Common myeloid progenitor, CD34-positive (primary cell): ENCODE measurements around the gene RPS14.

Experiments
- CTCF ChIA-PET: fragments of 350-600 bp; sonication (Branson Sonifier 250); formaldehyde crosslinking; loops from one replicate; lab custom pipeline; 2021; ENCODE audit warnings: antibody characterized with exemption; lab: Charles Lee
- POLR2A ChIA-PET: fragments of 350-600 bp; sonication (Branson Sonifier 250); formaldehyde crosslinking; loops from one replicate; lab custom pipeline; 2021; ENCODE audit warnings: antibody characterized with exemption; lab: Charles Lee
- DNase-seq, 3 donors: peaks; one replicate each; pipeline versions ENCODE4 v3.0.0 to v3.0.0-alpha.2; 2013
- H3K27ac ChIP-seq, 2 experiments: 1 replicate in 1 of 2; 2 replicates in 1 of 2; pipeline ENCODE4 v1.7.0; 2013; ENCODE audit warnings: inconsistent platforms in 2 of 2, low read length in 2 of 2, mild to moderate bottlenecking in 2 of 2, low read depth in 1 of 2, moderate library complexity in 1 of 2; ENCODE audit not compliant: severe bottlenecking in 2 of 2, insufficient read depth in 1 of 2, poor library complexity in 1 of 2
- H3K27me3 ChIP-seq, 5 experiments: replicated peaks in 2 of 5; 1 replicate in 3 of 5; 2 replicates in 2 of 5; pipeline versions ENCODE4 v1.6.1 to v1.7.0; 2013; ENCODE audit warnings: low read length in 4 of 5, mild to moderate bottlenecking in 2 of 5, moderate library complexity in 2 of 5, inconsistent platforms in 1 of 5; ENCODE audit not compliant: insufficient read depth in 5 of 5, control insufficient read depth in 4 of 5
- H3K36me3 ChIP-seq, 4 experiments: 1 replicate in 2 of 4; 2 replicates in 2 of 4; pipeline versions ENCODE4 v1.6.1 to v1.7.0; 2013; ENCODE audit warnings: low read length in 3 of 4, control low read depth in 1 of 4, mild to moderate bottlenecking in 1 of 4; ENCODE audit not compliant: control insufficient read depth in 4 of 4, insufficient read depth in 4 of 4
- H3K4me1 ChIP-seq, 4 experiments: 1 replicate in 3 of 4; 2 replicates in 1 of 4; pipeline versions ENCODE4 v1.6.1 to v1.7.1; 2013; ENCODE audit warnings: low read length in 3 of 4, mild to moderate bottlenecking in 3 of 4, control low read depth in 1 of 4, inconsistent platforms in 1 of 4, moderate library complexity in 1 of 4; ENCODE audit not compliant: control insufficient read depth in 4 of 4, insufficient read depth in 4 of 4; ENCODE audit errors: control extremely low read depth in 1 of 4
- H3K4me3 ChIP-seq, 7 experiments: 1 replicate in 4 of 7; 2 replicates in 3 of 7; pipeline versions ENCODE4 v1.5.1 to v1.7.0; 2013; ENCODE audit warnings: mild to moderate bottlenecking in 7 of 7, low read length in 6 of 7, moderate library complexity in 6 of 7, inconsistent platforms in 2 of 7, low read depth in 2 of 7, control low read depth in 1 of 7; ENCODE audit not compliant: insufficient read depth in 4 of 7, control insufficient read depth in 1 of 7; ENCODE audit errors: extremely low read depth in 1 of 7
- H3K9me3 ChIP-seq, 5 experiments: 1 replicate in 4 of 5; 2 replicates in 1 of 5; pipeline versions ENCODE4 v1.6.1 to v1.7.1; 2013; ENCODE audit warnings: low read length in 4 of 5, mild to moderate bottlenecking in 2 of 5, inconsistent platforms in 1 of 5, low read depth in 1 of 5, moderate library complexity in 1 of 5; ENCODE audit not compliant: control insufficient read depth in 4 of 5, insufficient read depth in 2 of 5; ENCODE audit errors: control extremely low read depth in 1 of 5
- WGBS: methylation state at CpG from one replicate; pipeline ENCODE4 v1.1.5; 2013; ENCODE audit not compliant: insufficient coverage; 5-methylcytosine and 5-hydroxymethylcytosine counted together

The RPS14 gene

DNA sequence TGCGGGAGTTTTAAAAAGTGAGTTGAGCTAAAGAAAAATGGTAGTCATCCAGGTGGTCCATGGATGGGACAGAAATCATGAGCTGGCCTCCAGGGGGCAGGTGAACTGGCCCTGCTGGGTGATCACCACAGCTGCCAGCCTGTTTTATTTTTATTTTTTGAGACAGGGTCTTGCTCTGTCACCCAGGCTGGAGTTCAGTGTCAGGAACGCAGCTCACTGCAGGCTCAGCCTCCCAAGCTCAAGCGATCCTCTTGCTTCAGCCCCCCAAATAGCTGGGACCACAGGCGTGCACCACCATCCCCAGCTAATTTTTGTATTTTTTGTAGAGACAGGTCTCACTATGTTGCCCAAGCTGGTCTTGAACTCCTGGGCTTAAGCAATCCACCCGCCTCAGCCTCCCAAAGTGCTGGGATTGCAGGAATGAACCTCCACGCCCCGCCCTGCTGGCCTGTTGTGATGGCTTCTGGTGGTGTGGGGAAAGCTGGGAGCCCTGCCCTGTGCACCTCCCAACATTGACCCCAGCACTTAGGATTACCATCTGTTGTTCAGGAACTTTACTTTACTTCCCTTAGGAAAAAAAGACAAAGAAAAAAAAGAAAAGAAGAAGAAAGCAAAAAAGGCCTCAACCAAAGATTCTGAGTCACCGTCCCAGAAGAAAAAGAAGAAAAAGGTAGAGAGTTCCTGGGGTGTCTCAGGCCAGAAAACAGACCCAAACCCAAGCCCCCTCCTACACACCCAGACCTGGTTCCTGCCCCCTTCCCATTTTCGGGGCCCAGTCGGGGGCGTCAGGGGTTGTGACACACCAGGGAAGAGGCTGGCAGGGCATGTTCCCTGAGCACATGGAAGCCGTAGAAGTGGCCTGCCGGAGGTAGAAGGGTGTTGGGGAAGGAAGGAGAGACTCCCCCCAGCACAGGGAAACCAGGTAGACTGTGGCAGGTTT lies 51.5 kb downstream of the RPS14 start:
- DNase-seq = peak in 2 of 3 donors; percentile 61 to 68
- H3K36me3 ChIP-seq = peaks cover 8 to 94% (median 67%) of the 10 kb centered on the region in 4 experiments
- no peak overlapping the region for H3K27ac ChIP-seq
- CTCF ChIA-PET = interaction anchor here (0.6 to 11.0 kb wide), 13 partner anchors 8 to 449 kb away, joined by 3 to 165 read pairs (median 7); partner anchors contain the start of genes CD74 and RPS14
- H3K4me3 ChIP-seq = no peak overlapping the region
- H3K27me3 ChIP-seq = no peaks in the 10 kb centered on the region
- POLR2A ChIA-PET = interaction anchor here (1.0 to 2.3 kb wide), 3 partner anchors 13 to 38 kb away, joined by 3 to 9 read pairs (median 8); no protein-coding TSS in a partner anchor
- 97% methylated on average over 6 of the region's 13 CpGs for WGBS
- peaks cover 0 to 13% (median 8%) of the 10 kb centered on the region in 4 experiments for H3K4me1 ChIP-seq
- H3K9me3 ChIP-seq = no peaks in the 10 kb centered on the region

DNA sequence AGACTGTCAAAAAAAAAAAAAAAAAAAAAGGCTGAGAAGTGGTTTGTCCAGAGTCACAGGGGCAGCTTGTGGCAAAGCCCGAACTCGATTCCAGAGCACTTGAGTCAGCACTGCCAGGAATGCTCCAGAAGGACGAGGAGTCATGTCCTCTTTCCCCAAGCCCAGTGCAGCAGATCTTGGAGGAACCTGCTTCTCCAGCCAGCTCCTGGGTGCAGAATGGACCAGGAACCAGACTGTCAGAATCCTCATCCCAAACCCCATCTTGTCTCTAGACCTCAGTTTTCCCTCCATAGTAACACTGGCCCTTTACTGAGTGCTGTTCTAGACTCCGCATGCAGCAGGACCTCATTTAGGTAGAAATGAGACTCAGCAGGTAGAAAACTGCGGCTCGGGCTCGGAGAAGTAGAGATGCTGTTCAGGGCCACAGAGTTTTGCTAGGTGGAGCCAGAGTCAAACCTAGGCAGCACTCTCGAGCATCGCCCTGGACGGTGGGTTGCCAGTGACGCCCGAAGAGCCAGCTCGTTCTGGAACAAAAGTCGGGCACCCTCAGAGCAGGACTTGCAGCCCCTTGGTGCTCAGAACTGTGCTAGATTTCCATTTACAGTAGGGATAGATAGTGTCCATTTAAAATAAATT lies 52.3 kb downstream of the RPS14 start:
- 97% methylated on average over 14 of the region's 14 CpGs for WGBS
- Histone ChIP-seq H3K36me3 (peaks cover 4 to 94% (median 67%) of the 10 kb centered on the region in 4 experiments), H3K27ac (no peak overlapping the region), H3K4me1 (peaks cover 0 to 7% (median 5%) of the 10 kb centered on the region in 4 experiments), H3K9me3 (no peaks in the 10 kb centered on the region), H3K4me3 (no peak overlapping the region), H3K27me3 (no peaks in the 10 kb centered on the region)
- POLR2A ChIA-PET = interaction anchor here (0.7 to 2.3 kb wide), 3 partner anchors 14 to 39 kb away, joined by 4 to 9 read pairs (median 8); no protein-coding TSS in a partner anchor
- DNase-seq = peak in 2 of 3 donors; percentile 61 to 69
- CTCF ChIA-PET = interaction anchor here (0.6 to 11.0 kb wide), 13 partner anchors 8 to 450 kb away, joined by 3 to 165 read pairs (median 7); partner anchors contain the start of genes CD74 and RPS14

DNA sequence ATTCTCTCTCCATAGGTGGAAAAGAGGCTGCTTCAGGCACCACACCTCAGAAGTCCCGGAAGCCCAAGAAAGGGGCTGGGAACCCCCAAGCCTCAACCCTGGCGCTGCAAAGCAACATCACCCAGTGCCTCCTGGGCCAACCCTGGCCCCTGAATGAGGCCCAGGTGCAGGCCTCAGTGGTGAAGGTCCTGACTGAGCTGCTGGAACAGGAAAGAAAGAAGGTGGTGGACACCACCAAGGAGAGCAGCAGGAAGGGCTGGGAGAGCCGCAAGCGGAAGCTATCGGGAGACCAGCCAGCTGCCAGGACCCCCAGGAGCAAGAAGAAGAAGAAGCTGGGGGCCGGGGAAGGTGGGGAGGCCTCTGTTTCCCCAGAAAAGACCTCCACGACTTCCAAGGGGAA lies 53.3 kb downstream of the RPS14 start:
- 98% methylated on average over 7 of the region's 7 CpGs for WGBS

DNA sequence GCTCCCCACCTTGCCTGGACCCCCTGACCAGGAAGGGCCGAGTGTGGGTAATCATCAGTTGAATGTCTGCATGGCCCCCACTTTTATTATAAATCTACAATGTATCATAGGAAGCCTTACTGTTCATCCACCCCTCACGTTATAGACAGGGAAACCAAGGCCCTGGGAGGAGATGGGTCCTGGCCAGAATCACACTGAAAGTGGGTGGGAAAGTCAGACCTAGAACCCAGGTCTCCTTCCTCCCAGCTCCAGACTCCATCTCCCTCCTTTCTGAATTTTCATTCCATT lies 53.9 kb downstream of the RPS14 start:
- WGBS = no CpG with 5 or more reads among the region's 2 CpGs
- Histone ChIP-seq H3K36me3 (peaks cover 4 to 94% (median 73%) of the 10 kb centered on the region in 4 experiments), H3K27ac (no peak overlapping the region), H3K27me3 (no peaks in the 10 kb centered on the region), H3K4me1 (no peaks in the 10 kb centered on the region), H3K4me3 (no peak overlapping the region), H3K9me3 (no peaks in the 10 kb centered on the region)
- DNase-seq = peak in 1 of 3 donors; percentile 48
- CTCF ChIA-PET = interaction anchor here (1.0 to 11.0 kb wide), 8 partner anchors 9 to 47 kb away, joined by 3 to 165 read pairs (median 8); partner anchors contain the start of gene CD74
- POLR2A ChIA-PET = interaction anchor here (0.7 kb wide), 1 partner anchor 33 kb away, joined by 3 read pairs; no protein-coding TSS in a partner anchor

More for the DNA sequence above, 53.3 kb downstream of the RPS14 start:
- ChIA-PET CTCF (interaction anchor here (0.7 to 11.0 kb wide), 8 partner anchors 9 to 103 kb away, joined by 4 to 165 read pairs (median 8); partner anchors contain the start of gene CD74), POLR2A (interaction anchor here (0.6 to 0.7 kb wide), 2 partner anchors 32 to 390 kb away, joined by 3 read pairs; no protein-coding TSS in a partner anchor)
- H3K9me3 ChIP-seq = no peaks in the 10 kb centered on the region
- H3K4me1 ChIP-seq = no peaks in the 10 kb centered on the region
- peaks cover 4 to 94% (median 71%) of the 10 kb centered on the region in 4 experiments for H3K36me3 ChIP-seq
- H3K4me3 ChIP-seq = no peak overlapping the region
- no peaks in the 10 kb centered on the region for H3K27me3 ChIP-seq
- no peak overlapping the region for H3K27ac ChIP-seq
- peak in 2 of 3 donors; percentile 42 to 46 for DNase-seq

DNA sequence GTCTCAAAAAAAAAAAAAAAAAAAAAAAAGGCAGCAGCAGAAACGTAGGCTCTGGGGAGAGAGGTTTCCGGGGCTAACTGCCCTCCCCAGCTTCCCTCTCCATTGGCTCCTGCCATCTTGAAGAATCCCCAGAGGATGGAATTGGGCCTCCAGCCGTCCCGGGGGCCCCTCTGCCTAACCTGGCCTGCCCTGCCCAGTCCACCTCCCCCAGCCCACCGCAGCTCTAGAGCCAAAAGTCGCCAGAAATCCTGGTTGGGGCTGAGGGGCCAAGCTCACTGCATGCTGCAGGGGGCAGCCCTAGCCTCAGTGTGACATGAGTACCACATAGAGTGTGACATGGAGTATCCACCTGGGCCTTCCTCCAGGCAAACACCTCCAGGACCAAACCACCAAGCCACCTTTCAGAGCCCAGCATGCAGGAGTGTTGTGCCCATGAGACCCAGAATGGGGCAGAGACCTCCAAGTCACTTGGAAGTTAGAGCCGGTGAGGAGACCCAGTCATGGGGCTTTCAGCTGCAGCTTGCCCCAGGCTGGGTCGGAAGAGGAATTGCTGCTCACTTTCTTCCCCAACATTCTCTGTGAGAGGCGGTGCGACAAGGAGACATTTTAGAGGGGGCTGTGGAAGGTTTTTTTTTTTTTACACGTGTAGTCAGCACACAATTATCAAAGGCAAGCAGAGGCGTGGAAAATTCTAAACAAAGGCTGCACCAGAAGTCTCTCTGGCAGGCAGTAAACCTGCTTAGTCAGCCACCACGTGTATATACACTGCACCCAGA lies 54.4 kb downstream of the RPS14 start:
- WGBS = 89% methylated on average over 9 of the region's 13 CpGs
- H3K4me3 ChIP-seq = no peak overlapping the region
- DNase-seq = peak in 2 of 3 donors; percentile 50 to 54
- H3K4me1 ChIP-seq = no peaks in the 10 kb centered on the region
- H3K36me3 ChIP-seq = peaks cover 2 to 93% (median 72%) of the 10 kb centered on the region in 4 experiments
- no peak overlapping the region for H3K27ac ChIP-seq
- H3K9me3 ChIP-seq = no peaks in the 10 kb centered on the region
- no peaks in the 10 kb centered on the region for H3K27me3 ChIP-seq
- ChIA-PET CTCF (interaction anchor here (1.0 to 11.0 kb wide), 9 partner anchors 8 to 47 kb away, joined by 3 to 165 read pairs (median 6); partner anchors contain the start of gene CD74), POLR2A (interaction anchor here (0.7 kb wide), 1 partner anchor 33 kb away, joined by 3 read pairs; no protein-coding TSS in a partner anchor)

DNA sequence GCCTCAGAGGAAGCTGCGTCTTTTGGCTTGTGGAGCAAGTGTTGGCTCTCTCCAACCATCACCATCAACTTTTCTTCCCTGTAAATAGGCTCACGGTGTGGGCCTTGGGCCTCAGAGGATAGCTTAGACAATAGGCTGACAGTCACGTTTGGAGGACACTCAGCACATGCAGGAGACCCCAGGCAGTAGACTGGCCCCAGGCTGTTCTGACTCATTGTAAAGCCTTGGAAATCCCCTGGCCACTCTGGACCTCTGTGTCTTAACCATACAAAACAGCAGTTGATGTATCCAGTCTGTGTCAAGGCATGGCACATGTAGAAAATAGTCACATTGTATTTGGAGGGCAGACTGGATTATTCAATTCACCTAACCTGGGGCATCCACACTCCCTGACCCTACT lies 55.4 kb downstream of the RPS14 start:
- Histone ChIP-seq H3K4me1 (no peaks in the 10 kb centered on the region), H3K4me3 (no peak overlapping the region), H3K27me3 (no peaks in the 10 kb centered on the region), H3K36me3 (peaks cover 8 to 93% (median 74%) of the 10 kb centered on the region in 4 experiments), H3K9me3 (no peaks in the 10 kb centered on the region), H3K27ac (no peak overlapping the region)
- DNase-seq = peak in 2 of 3 donors; percentile 68 to 70
- WGBS = 96% methylated on average over 2 of the region's 3 CpGs
- CTCF ChIA-PET = interaction anchor here (1.1 to 11.0 kb wide), 5 partner anchors 13 to 42 kb away, joined by 3 to 165 read pairs (median 4); partner anchors contain the start of gene CD74
- POLR2A ChIA-PET = no interaction called here
